Esophagus squamous epithelium (tissue), 5 donors: ENCODE data around the gene PARP4. TPM values are rescaled to one million over a fixed set of nuclear protein-coding genes. Genes with fewer than 3 reads are reported as not detected.

Experiments
- DNase-seq: peaks from one replicate; lab custom pipeline; 2025; lab: John Stamatoyannopoulos, UW
- H3K27ac ChIP-seq, 4 donors: fragments of 200-600 bp; sonication (generic); one replicate each; pipeline ENCODE4 v1.5.1; 2016 to 2019; ENCODE audit warnings: mild to moderate bottlenecking in 1 of 4
- H3K27me3 ChIP-seq, 4 donors: fragments of 200-600 bp; sonication (generic); 1 replicate in 3 of 4; 2 replicates in 1 of 4; pipeline versions ENCODE4 v1.5.1 to v1.6.0; 2017 to 2021; ENCODE audit warnings: antibody characterized with exemption in 1 of 4
- H3K36me3 ChIP-seq, 3 donors: fragments of 200-600 bp; sonication (generic); one replicate each; pipeline ENCODE4 v1.5.1; 2016 to 2019
- H3K4me1 ChIP-seq, 3 donors: fragments of 200-600 bp; sonication (generic); one replicate each; pipeline ENCODE4 v1.5.1; 2017 to 2019
- H3K4me3 ChIP-seq, 4 donors: fragments of 200-600 bp; sonication (generic); 1 replicate in 3 of 4; 2 replicates in 1 of 4; pipeline ENCODE4 v1.5.1; 2016 to 2019; ENCODE audit warnings: mild to moderate bottlenecking in 2 of 4, moderate library complexity in 1 of 4
- H3K9me3 ChIP-seq, 3 donors: fragments of 200-600 bp; sonication (generic); one replicate each; pipeline ENCODE4 v1.5.1; 2016 to 2019
- POLR2A ChIP-seq, 4 donors: fragments of 450-650 bp; IDR thresholded peaks; one replicate each; pipeline ENCODE4 v1.6.1; 2017; ENCODE audit warnings: antibody characterized with exemption in 4 of 4, mild to moderate bottlenecking in 4 of 4, moderate library complexity in 3 of 4
- WGBS, 2 donors: methylation state at CpG; one replicate each; pipeline ENCODE4 v1.1.5; 2018; 5-methylcytosine and 5-hydroxymethylcytosine counted together
- intact Hi-C: fragments of 100-400 bp; cut with DNase I; formaldehyde crosslinking; loops from one replicate; pipeline ENCODE4 v1.15.0; 2022
- total RNA-seq, 4 donors: library from RNA; depleted of rRNA; stranded (reverse); fragments of >200 nt; gene quantifications; one replicate each; pipeline ENCODE4 v1.1.0, GENCODE V29; 2016
- TF ChIP-seq, protein P1 (sequence below), 6 experiments: fragments of 450-650 bp in 4 of 6; fragments of 200-600 bp in 2 of 6; sonication (generic) in 2 of 6; IDR thresholded peaks; one replicate each; pipeline ENCODE4 v1.5.1; 2016 to 2019; ENCODE audit warnings: antibody characterized with exemption in 6 of 6, mild to moderate bottlenecking in 4 of 6, moderate library complexity in 4 of 6
- donor health status: DM: yes; HTN: yes; CAD: no.

Gene PARP4
- total RNA-seq, 4 donors from 2014 or later, result 37.3 to 67.6 (median 46.9) TPM

DNA sequence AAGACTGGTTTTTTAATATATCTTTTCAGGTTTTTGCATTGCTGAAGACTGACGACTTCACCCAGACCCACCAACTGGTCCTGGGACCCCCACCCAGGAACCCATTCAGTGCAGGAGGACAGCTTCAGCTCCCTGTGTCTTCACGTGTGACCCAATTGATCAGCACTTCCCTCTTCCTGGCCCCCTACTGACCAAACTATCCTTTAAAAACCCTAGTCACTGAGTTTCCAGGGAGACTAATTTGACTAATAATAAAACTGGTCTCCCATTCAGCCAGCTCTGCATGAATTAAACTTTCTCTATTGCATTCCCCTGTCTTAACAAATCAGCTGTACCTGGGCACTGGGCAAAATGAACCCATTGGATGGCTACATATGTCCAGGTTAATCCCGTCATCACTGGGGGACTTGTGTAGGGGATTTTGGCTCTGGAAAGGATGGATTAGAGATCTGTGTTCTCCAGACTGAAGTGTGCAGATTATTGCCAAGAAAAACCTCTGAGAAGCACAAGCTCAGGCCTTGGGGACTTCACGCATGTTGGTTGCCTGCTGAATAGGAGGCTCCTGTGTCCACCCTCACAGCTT is 16.3 kb upstream of the PARP4 start:
- TF ChIP-seq, protein P1, sequence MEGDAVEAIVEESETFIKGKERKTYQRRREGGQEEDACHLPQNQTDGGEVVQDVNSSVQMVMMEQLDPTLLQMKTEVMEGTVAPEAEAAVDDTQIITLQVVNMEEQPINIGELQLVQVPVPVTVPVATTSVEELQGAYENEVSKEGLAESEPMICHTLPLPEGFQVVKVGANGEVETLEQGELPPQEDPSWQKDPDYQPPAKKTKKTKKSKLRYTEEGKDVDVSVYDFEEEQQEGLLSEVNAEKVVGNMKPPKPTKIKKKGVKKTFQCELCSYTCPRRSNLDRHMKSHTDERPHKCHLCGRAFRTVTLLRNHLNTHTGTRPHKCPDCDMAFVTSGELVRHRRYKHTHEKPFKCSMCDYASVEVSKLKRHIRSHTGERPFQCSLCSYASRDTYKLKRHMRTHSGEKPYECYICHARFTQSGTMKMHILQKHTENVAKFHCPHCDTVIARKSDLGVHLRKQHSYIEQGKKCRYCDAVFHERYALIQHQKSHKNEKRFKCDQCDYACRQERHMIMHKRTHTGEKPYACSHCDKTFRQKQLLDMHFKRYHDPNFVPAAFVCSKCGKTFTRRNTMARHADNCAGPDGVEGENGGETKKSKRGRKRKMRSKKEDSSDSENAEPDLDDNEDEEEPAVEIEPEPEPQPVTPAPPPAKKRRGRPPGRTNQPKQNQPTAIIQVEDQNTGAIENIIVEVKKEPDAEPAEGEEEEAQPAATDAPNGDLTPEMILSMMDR (IDR thresholded peaks at IDR 0.05), result no peak
- TF ChIP-seq POLR2A (IDR thresholded peaks at IDR 0.05), result no peak
- 86% methylated on average over 4 of the region's 4 CpGs for WGBS, 2 donors

DNA sequence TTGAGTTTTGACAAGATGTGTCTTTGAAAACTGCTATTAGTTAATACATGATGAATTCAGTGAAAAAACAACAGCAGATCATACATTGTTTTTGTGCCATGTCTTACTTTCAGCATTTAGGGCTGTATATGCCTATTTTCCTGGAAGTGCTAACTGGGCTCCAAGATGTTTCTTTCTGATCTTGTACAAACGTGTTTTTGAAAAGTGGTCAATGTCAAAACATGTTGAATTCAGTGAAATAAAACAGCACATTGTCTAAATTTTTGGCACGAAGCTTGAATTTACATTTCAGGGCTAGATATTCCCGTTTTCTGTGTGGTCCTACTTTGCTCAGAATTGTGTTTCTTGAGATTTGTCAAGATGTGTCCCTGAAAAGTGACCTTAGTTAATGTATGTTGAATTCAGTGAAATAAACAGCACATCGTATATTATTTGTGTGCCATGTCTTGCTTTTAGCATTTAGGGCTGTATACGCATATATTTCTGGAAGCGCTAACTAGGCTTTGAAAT is 14.7 kb upstream of the PARP4 start:
- Histone ChIP-seq H3K4me1 (no peaks in the 10 kb centered on the region), H3K27me3 (peaks cover 0 to 18% (median 0%) of the 10 kb centered on the region in 4 donors), H3K36me3 (no peaks in the 10 kb centered on the region), H3K4me3 (no peak overlapping the region), H3K27ac (no peak overlapping the region), H3K9me3 (no peaks in the 10 kb centered on the region)
- intact Hi-C loops, result no loop called here
- WGBS, 2 donors, result 38 to 50% methylated on average over 6 of the region's 6 CpGs
- no peak for DNase-seq
- TF ChIP-seq, protein P1 (IDR thresholded peaks at IDR 0.05), result no peak
- no peak for TF ChIP-seq POLR2A (IDR thresholded peaks at IDR 0.05)

More for the DNA sequence above, 16.3 kb upstream of the PARP4 start:
- Histone ChIP-seq H3K4me3 (no peak overlapping the region), H3K36me3 (no peaks in the 10 kb centered on the region), H3K27ac (no peak overlapping the region), H3K4me1 (no peaks in the 10 kb centered on the region), H3K9me3 (no peaks in the 10 kb centered on the region), H3K27me3 (peaks cover 0 to 24% (median 0%) of the 10 kb centered on the region in 4 donors)
- no peak for DNase-seq
- intact Hi-C loops, result no loop called here

DNA sequence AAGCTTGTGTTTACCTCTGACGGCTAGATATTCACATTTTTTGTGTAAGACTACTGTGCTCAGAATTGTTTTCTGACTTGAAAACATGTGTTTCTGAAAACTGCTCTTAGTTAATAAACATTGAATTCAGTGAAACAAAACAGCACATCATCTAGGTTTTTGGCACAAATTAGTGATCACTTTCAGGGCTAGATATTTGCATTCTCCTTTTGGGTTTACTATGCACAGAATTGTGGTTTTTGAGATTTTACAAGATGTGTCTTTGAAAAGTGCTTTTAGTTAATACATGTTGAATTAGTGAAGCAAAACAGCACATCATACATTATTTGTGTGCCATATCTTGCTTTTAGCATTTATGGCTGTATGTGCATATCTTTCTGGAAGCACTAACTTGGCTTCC is 8.2 kb upstream of the PARP4 start:
- no peak for DNase-seq
- TF ChIP-seq, protein P1 (IDR thresholded peaks at IDR 0.05), result no peak
- H3K4me1 ChIP-seq, result no peaks in the 10 kb centered on the region
- no peaks in the 10 kb centered on the region for H3K36me3 ChIP-seq
- H3K9me3 ChIP-seq, result no peaks in the 10 kb centered on the region
- intact Hi-C loops, result no loop called here
- 93% methylated on average over 1 of the region's 1 CpG for WGBS, 2 donors
- H3K27me3 ChIP-seq, result no peaks in the 10 kb centered on the region
- H3K27ac ChIP-seq, result no peak overlapping the region
- no peak overlapping the region for H3K4me3 ChIP-seq

DNA sequence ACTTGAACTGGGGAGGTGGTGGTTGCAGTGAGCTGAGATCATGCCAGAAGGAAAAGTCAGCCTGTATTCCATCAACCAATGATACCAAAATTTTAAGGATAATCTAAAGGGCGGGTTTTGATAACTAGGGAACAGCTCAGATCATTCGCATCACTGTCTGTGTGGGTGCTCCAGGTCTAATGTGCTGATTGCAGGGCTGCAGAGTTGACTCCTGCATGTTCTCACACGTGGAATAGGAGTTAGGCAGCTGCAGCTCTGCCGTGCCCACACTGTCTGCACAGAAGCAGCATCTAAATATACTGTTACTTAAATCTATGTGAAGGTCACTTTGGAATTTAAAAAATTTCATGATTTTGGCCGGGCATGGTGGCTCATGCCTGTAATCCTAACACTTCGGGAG is 4.3 kb upstream of the PARP4 start:
- DNase-seq, result no peak
- H3K4me1 ChIP-seq, result peaks cover 0 to 5% (median 0%) of the 10 kb centered on the region in 3 donors
- no peak for TF ChIP-seq POLR2A (IDR thresholded peaks at IDR 0.05)
- TF ChIP-seq, protein P1 (IDR thresholded peaks at IDR 0.05), result no peak
- intact Hi-C loops, result no loop called here
- no peaks in the 10 kb centered on the region for H3K9me3 ChIP-seq
- H3K27ac ChIP-seq, result no peak overlapping the region
- H3K4me3 ChIP-seq, result no peak overlapping the region
- H3K27me3 ChIP-seq, result no peaks in the 10 kb centered on the region
- no peaks in the 10 kb centered on the region for H3K36me3 ChIP-seq
- 57 to 75% methylated on average over 4 to 6 of the region's 6 CpGs for WGBS, 2 donors

DNA sequence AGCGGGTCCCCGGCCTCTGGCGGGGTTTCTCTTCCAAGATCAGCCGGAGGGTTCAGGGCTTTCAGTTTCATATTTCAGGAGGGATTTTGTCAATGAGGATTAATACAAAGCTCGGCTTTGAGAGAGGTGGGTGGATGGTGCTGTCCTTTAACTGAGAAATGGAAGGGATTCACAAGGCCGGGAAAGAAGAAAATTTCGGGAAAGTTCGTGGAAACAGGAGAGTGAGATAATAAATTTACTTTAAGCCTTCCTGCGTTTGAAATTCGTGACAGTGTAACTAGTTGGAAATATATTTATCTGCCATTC is 283 bp upstream of the PARP4 start:
- TF ChIP-seq POLR2A (IDR thresholded peaks at IDR 0.05), result peak in 2 of 4 donors; percentile 2 to 3
- TF ChIP-seq, protein P1 (IDR thresholded peaks at IDR 0.05), result no peak
- peak overlapping the region; percentile 91 to 96 (median 96) for H3K27ac ChIP-seq
- no peaks in the 10 kb centered on the region for H3K27me3 ChIP-seq
- no peaks in the 10 kb centered on the region for H3K36me3 ChIP-seq
- DNase-seq, result no peak
- intact Hi-C loops, result no loop called here
- H3K4me3 ChIP-seq, result peak overlapping the region; percentile 70 to 97 (median 85)
- WGBS, 2 donors, result 2% methylated on average over 6 of the region's 10 CpGs
- no peaks in the 10 kb centered on the region for H3K9me3 ChIP-seq
- peaks cover 4 to 39% (median 9%) of the 10 kb centered on the region in 3 donors for H3K4me1 ChIP-seq
